HEK293 (cell line): ENCODE results near the gene TNFRSF25.
A peak's percentile ranks its signal among the peaks of the same experiment; 100 is the strongest.

ENCODE experiments used
- CTCF ChIA-PET: fragments of 350-600 bp; formaldehyde crosslinking; extraction: SDS; loops from one replicate; lab custom pipeline; 2021; ENCODE audit warnings: antibody characterized with exemption; lab: Yijun Ruan, JAX
- POLR2A ChIA-PET: fragments of 300-600 bp; formaldehyde crosslinking; extraction: SDS; loops from one replicate; lab custom pipeline; 2020; ENCODE audit warnings: antibody characterized with exemption, inconsistent platforms; lab: Yijun Ruan, JAX
- H3K27ac ChIP-seq: fragments of 200-500 bp; sonication (Bioruptor generic); 2 replicates; pipeline ENCODE4 v1.5.1; 2014; ENCODE audit warnings: low read depth, low read length, control low read depth, inconsistent platforms; ENCODE audit errors: extremely low read depth
- H3K36me3 ChIP-seq, 2 experiments: fragments of 200-500 bp in 1 of 2; sonication (Bioruptor generic) in 1 of 2; 1 replicate in 1 of 2; 2 replicates in 1 of 2; pipeline ENCODE4 v1.5.1; 2014 to 2017; ENCODE audit warnings: inconsistent platforms in 2 of 2, low read length in 2 of 2; ENCODE audit not compliant: control insufficient read depth in 2 of 2, insufficient read depth in 1 of 2
- H3K4me1 ChIP-seq: fragments of 200-500 bp; sonication (Bioruptor generic); 2 replicates; pipeline ENCODE4 v1.5.1; 2014; ENCODE audit warnings: mild to moderate bottlenecking, low read length, inconsistent platforms; ENCODE audit not compliant: control insufficient read depth, insufficient read depth
- H3K4me3 ChIP-seq: 2 replicates; pipeline ENCODE4 v1.5.1; 2011; ENCODE audit warnings: low read depth, mild to moderate bottlenecking, control low read depth, low read length, moderate library complexity
- H3K9me3 ChIP-seq: fragments of 200-500 bp; sonication (Bioruptor generic); 2 replicates; pipeline ENCODE4 v1.5.1; 2014; ENCODE audit warnings: low read depth, low read length, inconsistent platforms; ENCODE audit not compliant: control insufficient read depth, insufficient read depth
- GLI2 ChIP-seq: fragments of 450-650 bp; formaldehyde crosslinking; IDR thresholded peaks from 2 replicates; pipeline ENCODE4; 2017; ENCODE audit warnings: missing biosample characterization, missing genetic modification characterization, low read depth, borderline replicate concordance
- KLF10 ChIP-seq: fragments of 450-650 bp; IDR thresholded peaks from 2 replicates; pipeline ENCODE4 v1.5.1; 2018; ENCODE audit warnings: missing biosample characterization, mild to moderate bottlenecking, missing genetic modification characterization
- MEIS1 ChIP-seq: sonication (generic); formaldehyde crosslinking; IDR thresholded peaks from 2 replicates; pipeline ENCODE4 v1.8.1; 2022; ENCODE audit warnings: missing genetic modification reagents, mild to moderate bottlenecking, borderline replicate concordance
- SCRT1 ChIP-seq: fragments of 450-650 bp; formaldehyde crosslinking; IDR thresholded peaks from 2 replicates; pipeline ENCODE4 v1.5.1; 2016; ENCODE audit warnings: missing biosample characterization, missing genetic modification characterization, borderline replicate concordance
- SP7 ChIP-seq: fragments of 450-650 bp; formaldehyde crosslinking; IDR thresholded peaks from 2 replicates; pipeline ENCODE4 v1.5.1; 2016; ENCODE audit warnings: missing biosample characterization, missing genetic modification characterization
- ZNF133 ChIP-seq: fragments of 450-650 bp; formaldehyde crosslinking; IDR thresholded peaks from 2 replicates; pipeline ENCODE4 v1.5.1; 2016; ENCODE audit warnings: missing biosample characterization, missing genetic modification characterization
- ZNF239 ChIP-seq: fragments of 450-650 bp; formaldehyde crosslinking; IDR thresholded peaks from 2 replicates; pipeline ENCODE4 v1.5.1; 2016; ENCODE audit warnings: missing biosample characterization, missing genetic modification characterization
- ZNF366 ChIP-seq: fragments of 450-650 bp; formaldehyde crosslinking; conservative IDR thresholded peaks from 2 replicates; pipeline ENCODE4 v1.5.1; 2016; ENCODE audit warnings: missing biosample characterization, missing genetic modification characterization
- ZNF423 ChIP-seq: fragments of 450-650 bp; formaldehyde crosslinking; IDR thresholded peaks from 2 replicates; pipeline ENCODE4 v1.5.1; 2016; ENCODE audit warnings: missing biosample characterization, missing genetic modification characterization
- ZNF530 ChIP-seq: fragments of 450-650 bp; formaldehyde crosslinking; IDR thresholded peaks from 2 replicates; pipeline ENCODE4 v1.5.1; 2016; ENCODE audit warnings: low read depth, missing biosample characterization, missing genetic modification characterization
- ZNF623 ChIP-seq: fragments of 450-650 bp; formaldehyde crosslinking; IDR thresholded peaks from 2 replicates; pipeline ENCODE4 v1.5.1; 2016; ENCODE audit warnings: missing biosample characterization, missing genetic modification characterization
- ZNF791 ChIP-seq: fragments of 450-650 bp; formaldehyde crosslinking; IDR thresholded peaks from 2 replicates; pipeline ENCODE4 v1.5.1; 2016; ENCODE audit warnings: missing biosample characterization, missing genetic modification characterization
- TF ChIP-seq, protein P1 (sequence below): fragments of 450-650 bp; formaldehyde crosslinking; IDR thresholded peaks from 2 replicates; pipeline ENCODE4 v1.5.1; 2016; ENCODE audit warnings: missing biosample characterization, missing genetic modification characterization
- TF ChIP-seq, protein P2 (sequence below): fragments of 450-650 bp; formaldehyde crosslinking; IDR thresholded peaks from 2 replicates; pipeline ENCODE4 v1.5.1; 2016; ENCODE audit warnings: missing biosample characterization, missing genetic modification characterization
- TF ChIP-seq, protein P3 (sequence below): fragments of 450-650 bp; formaldehyde crosslinking; IDR thresholded peaks from 2 replicates; pipeline ENCODE4 v1.5.1; 2016; ENCODE audit warnings: missing biosample characterization, missing genetic modification characterization
- TF ChIP-seq, protein P4 (sequence below): fragments of 450-650 bp; IDR thresholded peaks from 2 replicates; pipeline ENCODE4 v1.5.1; 2018; ENCODE audit warnings: missing biosample characterization, missing genetic modification characterization
- TF ChIP-seq, protein P5 (sequence below): fragments of 450-650 bp; formaldehyde crosslinking; IDR thresholded peaks from 2 replicates; pipeline ENCODE4 v1.5.1; 2016; ENCODE audit warnings: missing biosample characterization, missing genetic modification characterization
- TF ChIP-seq, protein P6 (sequence below): fragments of 450-650 bp; formaldehyde crosslinking; IDR thresholded peaks from 2 replicates; pipeline ENCODE4 v1.5.1; 2016; ENCODE audit warnings: missing biosample characterization, missing genetic modification characterization

Gene TNFRSF25

DNA sequence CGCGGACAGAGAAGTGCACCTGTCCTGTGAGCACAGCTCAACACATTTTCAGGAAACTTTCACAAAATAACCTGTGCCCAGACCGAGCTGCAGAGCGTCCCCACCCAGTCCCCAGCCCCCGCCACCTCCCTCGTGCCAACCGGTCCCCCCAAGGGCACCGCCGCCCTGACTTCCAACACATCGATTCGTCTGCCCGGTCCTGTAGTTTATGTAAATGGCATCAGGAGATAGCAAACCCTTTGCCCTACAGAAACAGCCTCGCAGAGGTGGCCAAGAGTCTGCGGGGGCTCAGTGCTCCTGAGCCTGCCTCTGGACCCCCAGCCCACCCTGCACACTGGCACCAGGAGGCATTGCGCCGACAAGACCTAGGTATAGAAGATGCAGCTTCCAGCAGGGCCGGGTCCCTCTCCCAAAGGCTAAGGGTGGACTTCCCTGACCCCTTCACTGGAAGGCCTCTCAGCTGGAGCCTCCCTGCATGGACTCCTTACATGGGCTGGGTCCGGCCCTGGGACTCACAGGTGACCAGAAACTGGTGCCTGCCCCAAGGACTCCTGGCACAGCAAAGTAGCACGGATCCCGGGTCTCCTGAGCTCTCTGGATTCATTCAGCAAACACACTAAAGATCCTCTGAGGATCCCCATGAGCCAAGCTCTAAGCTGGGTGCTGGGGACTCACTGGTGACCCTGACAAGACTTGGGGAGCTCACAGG lies 32.0 kb upstream of the TNFRSF25 start:
- no peak overlapping the region for H3K27ac ChIP-seq
- ChIA-PET CTCF (interaction anchor here (1.2 to 2.2 kb wide), 3 partner anchors 8 to 149 kb away, joined by 3 to 13 read pairs (median 10); partner anchors contain the start of gene PLEKHG5), POLR2A (no interaction called here)
- TF ChIP-seq, protein P1, sequence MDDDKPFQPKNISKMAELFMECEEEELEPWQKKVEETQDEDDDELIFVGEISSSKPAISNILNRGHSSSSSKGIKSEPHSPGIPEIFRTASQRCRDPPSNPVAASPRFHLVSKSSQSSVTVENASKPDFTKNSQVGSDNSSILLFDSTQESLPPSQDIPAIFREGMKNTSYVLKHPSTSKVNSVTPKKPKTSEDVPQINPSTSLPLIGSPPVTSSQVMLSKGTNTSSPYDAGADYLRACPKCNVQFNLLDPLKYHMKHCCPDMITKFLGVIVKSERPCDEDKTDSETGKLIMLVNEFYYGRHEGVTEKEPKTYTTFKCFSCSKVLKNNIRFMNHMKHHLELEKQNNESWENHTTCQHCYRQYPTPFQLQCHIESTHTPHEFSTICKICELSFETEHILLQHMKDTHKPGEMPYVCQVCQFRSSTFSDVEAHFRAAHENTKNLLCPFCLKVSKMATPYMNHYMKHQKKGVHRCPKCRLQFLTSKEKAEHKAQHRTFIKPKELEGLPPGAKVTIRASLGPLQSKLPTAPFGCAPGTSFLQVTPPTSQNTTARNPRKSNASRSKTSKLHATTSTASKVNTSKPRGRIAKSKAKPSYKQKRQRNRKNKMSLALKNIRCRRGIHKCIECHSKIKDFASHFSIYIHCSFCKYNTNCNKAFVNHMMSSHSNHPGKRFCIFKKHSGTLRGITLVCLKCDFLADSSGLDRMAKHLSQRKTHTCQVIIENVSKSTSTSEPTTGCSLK (tag by site-specific recombination): no peak
- TF ChIP-seq, protein P2, sequence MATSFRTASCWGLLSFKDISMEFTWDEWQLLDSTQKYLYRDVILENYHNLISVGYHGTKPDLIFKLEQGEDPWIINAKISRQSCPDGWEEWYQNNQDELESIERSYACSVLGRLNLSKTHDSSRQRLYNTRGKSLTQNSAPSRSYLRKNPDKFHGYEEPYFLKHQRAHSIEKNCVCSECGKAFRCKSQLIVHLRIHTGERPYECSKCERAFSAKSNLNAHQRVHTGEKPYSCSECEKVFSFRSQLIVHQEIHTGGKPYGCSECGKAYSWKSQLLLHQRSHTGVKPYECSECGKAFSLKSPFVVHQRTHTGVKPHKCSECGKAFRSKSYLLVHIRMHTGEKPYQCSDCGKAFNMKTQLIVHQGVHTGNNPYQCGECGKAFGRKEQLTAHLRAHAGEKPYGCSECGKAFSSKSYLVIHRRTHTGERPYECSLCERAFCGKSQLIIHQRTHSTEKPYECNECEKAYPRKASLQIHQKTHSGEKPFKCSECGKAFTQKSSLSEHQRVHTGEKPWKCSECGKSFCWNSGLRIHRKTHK (tag by site-specific recombination): no peak
- no peak for TF ChIP-seq GLI2 (tag by site-specific recombination)
- TF ChIP-seq, protein P3, sequence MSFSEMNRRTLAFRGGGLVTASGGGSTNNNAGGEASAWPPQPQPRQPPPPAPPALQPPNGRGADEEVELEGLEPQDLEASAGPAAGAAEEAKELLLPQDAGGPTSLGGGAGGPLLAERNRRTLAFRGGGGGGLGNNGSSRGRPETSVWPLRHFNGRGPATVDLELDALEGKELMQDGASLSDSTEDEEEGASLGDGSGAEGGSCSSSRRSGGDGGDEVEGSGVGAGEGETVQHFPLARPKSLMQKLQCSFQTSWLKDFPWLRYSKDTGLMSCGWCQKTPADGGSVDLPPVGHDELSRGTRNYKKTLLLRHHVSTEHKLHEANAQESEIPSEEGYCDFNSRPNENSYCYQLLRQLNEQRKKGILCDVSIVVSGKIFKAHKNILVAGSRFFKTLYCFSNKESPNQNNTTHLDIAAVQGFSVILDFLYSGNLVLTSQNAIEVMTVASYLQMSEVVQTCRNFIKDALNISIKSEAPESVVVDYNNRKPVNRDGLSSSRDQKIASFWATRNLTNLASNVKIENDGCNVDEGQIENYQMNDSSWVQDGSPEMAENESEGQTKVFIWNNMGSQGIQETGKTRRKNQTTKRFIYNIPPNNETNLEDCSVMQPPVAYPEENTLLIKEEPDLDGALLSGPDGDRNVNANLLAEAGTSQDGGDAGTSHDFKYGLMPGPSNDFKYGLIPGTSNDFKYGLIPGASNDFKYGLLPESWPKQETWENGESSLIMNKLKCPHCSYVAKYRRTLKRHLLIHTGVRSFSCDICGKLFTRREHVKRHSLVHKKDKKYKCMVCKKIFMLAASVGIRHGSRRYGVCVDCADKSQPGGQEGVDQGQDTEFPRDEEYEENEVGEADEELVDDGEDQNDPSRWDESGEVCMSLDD (tag by site-specific recombination): no peak
- H3K9me3 ChIP-seq: no peaks in the 10 kb centered on the region
- H3K4me1 ChIP-seq: no peaks in the 10 kb centered on the region
- peaks cover 0 to 3% of the 10 kb centered on the region in 2 experiments; a peak in 1 of 3 replicates for H3K36me3 ChIP-seq
- H3K4me3 ChIP-seq: peak overlapping the region; percentile 56

DNA sequence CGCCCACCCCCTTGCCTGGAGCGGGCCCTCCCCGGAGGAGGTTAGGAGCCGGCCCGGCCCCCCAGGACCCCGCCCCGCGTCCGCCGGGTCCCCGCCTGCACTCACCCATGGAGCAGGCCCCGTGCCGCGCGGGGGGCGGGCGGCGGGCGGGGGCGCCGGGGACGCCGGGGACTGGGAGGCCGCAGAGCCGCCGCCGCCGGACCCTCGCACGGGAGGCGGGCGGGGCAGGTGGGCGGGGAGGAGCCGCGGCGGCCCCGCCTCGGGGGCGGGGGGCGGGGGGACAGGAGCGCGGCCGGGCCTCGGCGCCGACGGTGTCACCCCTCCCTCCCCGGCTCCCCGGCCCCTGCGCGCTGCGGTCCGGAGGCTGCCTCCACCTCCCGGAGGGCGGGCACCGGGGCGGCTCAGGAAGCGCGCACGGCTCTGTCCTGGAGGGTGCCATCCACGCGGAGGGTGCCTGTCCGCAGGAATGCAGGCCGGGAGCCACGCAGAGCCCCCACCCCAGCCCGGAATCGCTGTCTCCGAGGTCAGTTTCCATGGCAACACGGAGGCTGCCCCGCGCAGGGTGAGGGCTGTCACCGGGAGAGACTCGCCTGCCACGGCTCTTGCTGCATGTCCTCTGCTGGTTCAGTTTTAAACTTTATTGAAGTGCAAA lies 31.4 kb upstream of the TNFRSF25 start:
- ChIA-PET POLR2A (no interaction called here), CTCF (interaction anchor here (2.1 kb wide), 1 partner anchor 11 kb away, joined by 10 read pairs; no protein-coding TSS in a partner anchor)
- Histone ChIP-seq H3K4me3 (peak overlapping the region; percentile 56), H3K4me1 (no peaks in the 10 kb centered on the region), H3K9me3 (no peaks in the 10 kb centered on the region), H3K27ac (no peak overlapping the region), H3K36me3 (peaks cover 0 to 3% of the 10 kb centered on the region in 2 experiments; a peak in 1 of 3 replicates)
- TF ChIP-seq, protein P4, sequence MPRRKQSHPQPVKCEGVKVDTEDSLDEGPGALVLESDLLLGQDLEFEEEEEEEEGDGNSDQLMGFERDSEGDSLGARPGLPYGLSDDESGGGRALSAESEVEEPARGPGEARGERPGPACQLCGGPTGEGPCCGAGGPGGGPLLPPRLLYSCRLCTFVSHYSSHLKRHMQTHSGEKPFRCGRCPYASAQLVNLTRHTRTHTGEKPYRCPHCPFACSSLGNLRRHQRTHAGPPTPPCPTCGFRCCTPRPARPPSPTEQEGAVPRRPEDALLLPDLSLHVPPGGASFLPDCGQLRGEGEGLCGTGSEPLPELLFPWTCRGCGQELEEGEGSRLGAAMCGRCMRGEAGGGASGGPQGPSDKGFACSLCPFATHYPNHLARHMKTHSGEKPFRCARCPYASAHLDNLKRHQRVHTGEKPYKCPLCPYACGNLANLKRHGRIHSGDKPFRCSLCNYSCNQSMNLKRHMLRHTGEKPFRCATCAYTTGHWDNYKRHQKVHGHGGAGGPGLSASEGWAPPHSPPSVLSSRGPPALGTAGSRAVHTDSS: no peak
- TF ChIP-seq ZNF530 (tag by site-specific recombination): no peak
- no peak for TF ChIP-seq ZNF791 (tag by site-specific recombination)
- no peak for TF ChIP-seq ZNF133 (tag by site-specific recombination)
- TF ChIP-seq ZNF239 (tag by site-specific recombination): no peak
- no peak for TF ChIP-seq SCRT1 (tag by site-specific recombination)
- no peak for TF ChIP-seq SP7 (tag by site-specific recombination)
- TF ChIP-seq, protein P5, sequence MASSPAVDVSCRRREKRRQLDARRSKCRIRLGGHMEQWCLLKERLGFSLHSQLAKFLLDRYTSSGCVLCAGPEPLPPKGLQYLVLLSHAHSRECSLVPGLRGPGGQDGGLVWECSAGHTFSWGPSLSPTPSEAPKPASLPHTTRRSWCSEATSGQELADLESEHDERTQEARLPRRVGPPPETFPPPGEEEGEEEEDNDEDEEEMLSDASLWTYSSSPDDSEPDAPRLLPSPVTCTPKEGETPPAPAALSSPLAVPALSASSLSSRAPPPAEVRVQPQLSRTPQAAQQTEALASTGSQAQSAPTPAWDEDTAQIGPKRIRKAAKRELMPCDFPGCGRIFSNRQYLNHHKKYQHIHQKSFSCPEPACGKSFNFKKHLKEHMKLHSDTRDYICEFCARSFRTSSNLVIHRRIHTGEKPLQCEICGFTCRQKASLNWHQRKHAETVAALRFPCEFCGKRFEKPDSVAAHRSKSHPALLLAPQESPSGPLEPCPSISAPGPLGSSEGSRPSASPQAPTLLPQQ: 0 out of 2 replicates have a peak, but pooled peaks have one; percentile 15
- peak; percentile 81 for TF ChIP-seq ZNF423 (tag by site-specific recombination)
- TF ChIP-seq MEIS1 (CRISPR knock-in tag): no peak
- TF ChIP-seq ZNF366 (tag by site-specific recombination): no peak
- no peak for TF ChIP-seq KLF10 (tag by site-specific recombination)
- no peak for TF ChIP-seq ZNF623
- TF ChIP-seq, protein P6, sequence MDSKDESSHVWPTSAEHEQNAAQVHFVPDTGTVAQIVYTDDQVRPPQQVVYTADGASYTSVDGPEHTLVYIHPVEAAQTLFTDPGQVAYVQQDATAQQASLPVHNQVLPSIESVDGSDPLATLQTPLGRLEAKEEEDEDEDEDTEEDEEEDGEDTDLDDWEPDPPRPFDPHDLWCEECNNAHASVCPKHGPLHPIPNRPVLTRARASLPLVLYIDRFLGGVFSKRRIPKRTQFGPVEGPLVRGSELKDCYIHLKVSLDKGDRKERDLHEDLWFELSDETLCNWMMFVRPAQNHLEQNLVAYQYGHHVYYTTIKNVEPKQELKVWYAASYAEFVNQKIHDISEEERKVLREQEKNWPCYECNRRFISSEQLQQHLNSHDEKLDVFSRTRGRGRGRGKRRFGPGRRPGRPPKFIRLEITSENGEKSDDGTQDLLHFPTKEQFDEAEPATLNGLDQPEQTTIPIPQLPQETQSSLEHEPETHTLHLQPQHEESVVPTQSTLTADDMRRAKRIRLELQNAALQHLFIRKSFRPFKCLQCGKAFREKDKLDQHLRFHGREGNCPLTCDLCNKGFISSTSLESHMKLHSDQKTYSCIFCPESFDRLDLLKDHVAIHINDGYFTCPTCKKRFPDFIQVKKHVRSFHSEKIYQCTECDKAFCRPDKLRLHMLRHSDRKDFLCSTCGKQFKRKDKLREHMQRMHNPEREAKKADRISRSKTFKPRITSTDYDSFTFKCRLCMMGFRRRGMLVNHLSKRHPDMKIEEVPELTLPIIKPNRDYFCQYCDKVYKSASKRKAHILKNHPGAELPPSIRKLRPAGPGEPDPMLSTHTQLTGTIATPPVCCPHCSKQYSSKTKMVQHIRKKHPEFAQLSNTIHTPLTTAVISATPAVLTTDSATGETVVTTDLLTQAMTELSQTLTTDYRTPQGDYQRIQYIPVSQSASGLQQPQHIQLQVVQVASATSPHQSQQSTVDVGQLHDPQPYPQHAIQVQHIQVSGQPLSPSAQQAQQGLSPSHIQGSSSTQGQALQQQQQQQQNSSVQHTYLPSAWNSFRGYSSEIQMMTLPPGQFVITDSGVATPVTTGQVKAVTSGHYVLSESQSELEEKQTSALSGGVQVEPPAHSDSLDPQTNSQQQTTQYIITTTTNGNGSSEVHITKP (tag by site-specific recombination): no peak; the same call in 1 of the 2 replicates
